ENCODE results near the gene TBX4.
A peak's percentile ranks its signal among the peaks of the same experiment; 100 is the strongest.

TBX4 gene

DNA sequence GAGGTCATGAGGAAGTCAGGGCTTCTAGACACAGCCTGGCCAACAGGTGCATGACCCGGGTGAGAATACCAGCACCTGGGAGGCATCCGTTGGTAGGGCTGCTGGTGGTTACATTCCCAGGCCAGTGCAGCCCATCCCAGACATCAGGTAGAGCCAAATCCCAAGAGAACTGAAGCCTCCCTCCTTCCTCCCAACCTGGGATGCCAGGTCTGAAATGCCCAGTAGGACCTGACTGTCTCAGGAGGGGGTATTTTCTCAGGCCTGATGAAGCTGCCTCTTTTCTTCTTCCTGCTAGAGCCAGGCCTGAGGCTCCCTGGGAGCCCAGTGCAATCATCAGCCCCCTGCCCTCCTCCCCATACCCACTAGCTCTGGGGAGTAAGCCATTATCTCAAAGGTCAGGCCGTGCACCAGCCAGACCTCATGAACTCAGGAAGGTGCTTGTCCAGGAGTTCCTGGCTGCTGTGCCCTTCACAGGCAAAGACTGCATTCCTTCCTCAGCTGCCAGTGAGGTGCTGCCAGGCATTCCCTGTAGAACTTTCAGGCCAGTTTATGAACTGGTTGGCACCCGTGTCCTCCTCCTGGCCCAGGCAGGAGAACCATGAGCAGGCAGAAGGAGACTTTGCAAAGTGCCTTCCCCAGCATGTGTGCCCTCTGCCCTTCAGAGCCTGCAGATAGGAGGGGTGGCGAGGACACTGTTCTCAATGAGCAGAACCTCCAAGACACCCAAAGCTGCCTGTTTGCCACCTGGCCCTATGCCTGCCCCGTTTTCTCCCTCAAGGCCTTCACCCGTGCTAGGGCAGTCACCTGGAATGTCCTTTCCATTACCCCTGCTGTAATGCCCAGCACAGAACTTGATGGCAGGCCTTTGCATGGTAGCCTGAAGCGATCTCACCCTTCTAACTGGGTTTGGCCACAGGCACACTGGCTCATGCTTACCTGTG lies 45.0 kb upstream of the TBX4 start:
- Histone ChIP-seq H4K8ac (ENCODE audit: low read length) (peak overlapping the region; percentile 35), H2BK15ac (ENCODE audit: low read depth, poor library complexity, severe bottlenecking) (no peak overlapping the region), H3K14ac (ENCODE audit: low read length in 2 of 2) (no peak overlapping the region), H2AK5ac (ENCODE audit: low read length, severe bottlenecking) (no peak overlapping the region), H3K36me3 (ENCODE audit: control insufficient read depth in 1 of 2, insufficient read depth in 2 of 2, low read depth in 1 of 2, low read length in 2 of 2) (peaks cover 2 to 54% of the 10 kb centered on the region in 2 experiments), H3K79me1 (replicated peaks; ENCODE audit: low read length, poor library complexity, severe bottlenecking) (no peaks in the 10 kb centered on the region), H3K23ac (ENCODE audit: low read length in 2 of 2) (peak overlapping the region in 1 of 2 experiments; percentile 79), H3K27me3 (ENCODE audit: control insufficient read depth in 1 of 2, insufficient read depth in 1 of 2, low read length in 2 of 2) (peaks cover 0 to 70% of the 10 kb centered on the region in 2 experiments), H3K18ac (ENCODE audit: low read depth in 1 of 2, low read length in 2 of 2) (peak overlapping the region in 1 of 2 experiments; percentile 49), H2AFZ (ENCODE audit: low read depth, low read length) (no peak overlapping the region), H2BK12ac (ENCODE audit: low read length in 2 of 2) (peak overlapping the region in 1 of 2 experiments; percentile 29), H3K27ac (ENCODE audit: low read length, poor library complexity, severe bottlenecking) (no peak overlapping the region), H3K9me3 (ENCODE audit: control insufficient read depth, low read length) (no peaks in the 10 kb centered on the region), H4K91ac (ENCODE audit: low read length) (peak overlapping the region; percentile 57), H3K9ac (ENCODE audit: low read length) (no peak overlapping the region), H2BK5ac (ENCODE audit: low read depth, low read length, poor library complexity, severe bottlenecking) (no peak overlapping the region), H3K4me2 (ENCODE audit: low read length, poor library complexity, severe bottlenecking) (no peak overlapping the region), H3K4me3 (ENCODE audit: insufficient read depth in 1 of 2, low read depth in 1 of 2, low read length in 2 of 2) (no peak overlapping the region), H3K4ac (ENCODE audit: low read depth in 1 of 2, low read length in 2 of 2) (no peak overlapping the region), H3K4me1 (ENCODE audit: control insufficient read depth, insufficient read depth, low read depth, low read length) (peaks cover 37% of the 10 kb centered on the region), H2BK120ac (ENCODE audit: low read depth, low read length) (no peak overlapping the region)
- WGBS, result 71% methylated on average over 8 of the region's 8 CpGs
- DNase-seq, result no peak

DNA sequence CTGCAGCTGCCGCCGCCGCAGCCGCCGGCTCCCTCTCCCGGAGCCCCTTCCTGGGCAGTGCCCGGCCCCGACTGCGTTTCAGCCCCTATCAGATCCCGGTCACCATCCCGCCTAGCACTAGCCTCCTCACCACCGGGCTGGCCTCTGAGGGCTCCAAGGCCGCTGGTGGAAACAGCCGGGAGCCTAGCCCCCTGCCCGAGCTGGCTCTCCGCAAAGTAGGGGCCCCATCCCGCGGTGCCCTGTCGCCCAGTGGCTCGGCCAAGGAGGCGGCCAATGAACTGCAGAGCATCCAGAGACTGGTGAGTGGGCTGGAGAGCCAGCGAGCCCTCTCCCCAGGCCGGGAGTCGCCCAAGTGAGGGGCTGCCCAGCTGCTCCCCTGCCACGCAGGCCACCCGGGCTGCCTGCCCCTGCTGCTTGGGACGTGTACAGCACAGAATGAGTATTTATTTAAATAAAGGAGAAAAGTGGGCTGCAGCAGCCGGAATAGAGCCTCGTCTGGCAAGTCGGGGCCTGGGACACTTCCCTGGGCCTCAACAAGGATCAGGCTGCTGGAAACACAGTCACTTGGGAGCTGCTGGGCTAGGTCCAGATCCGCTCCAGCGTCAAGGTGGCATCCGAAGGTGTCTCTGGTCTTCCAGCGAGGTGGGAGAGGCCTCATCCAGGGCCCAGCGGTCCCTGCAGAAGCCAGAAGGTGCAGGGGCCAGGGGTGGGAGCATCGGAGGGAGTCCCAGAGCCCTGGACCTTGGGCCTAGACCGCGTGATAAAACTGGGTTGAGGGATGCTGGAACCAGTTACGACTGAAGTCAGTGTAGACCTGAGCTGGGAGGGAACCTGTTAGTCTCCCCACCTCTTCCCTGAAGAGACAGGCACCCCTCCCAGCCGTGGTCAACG lies 43.8 kb upstream of the TBX4 start:
- Histone ChIP-seq H4K8ac (ENCODE audit: low read length) (peak overlapping the region; percentile 56), H3K4me3 (ENCODE audit: insufficient read depth in 1 of 2, low read depth in 1 of 2, low read length in 2 of 2) (peak overlapping the region in 1 of 2 experiments; percentile 72), H2BK15ac (ENCODE audit: low read depth, poor library complexity, severe bottlenecking) (peak overlapping the region; percentile 35), H3K27me3 (ENCODE audit: control insufficient read depth in 1 of 2, insufficient read depth in 1 of 2, low read length in 2 of 2) (peaks cover 0 to 59% of the 10 kb centered on the region in 2 experiments), H2BK5ac (ENCODE audit: low read depth, low read length, poor library complexity, severe bottlenecking) (no peak overlapping the region), H2BK12ac (ENCODE audit: low read length in 2 of 2) (peak overlapping the region in 1 of 2 experiments; percentile 45), H3K36me3 (ENCODE audit: control insufficient read depth in 1 of 2, insufficient read depth in 2 of 2, low read depth in 1 of 2, low read length in 2 of 2) (peaks cover 2 to 48% of the 10 kb centered on the region in 2 experiments), H3K4me1 (ENCODE audit: control insufficient read depth, insufficient read depth, low read depth, low read length) (peaks cover 42% of the 10 kb centered on the region), H3K4me2 (ENCODE audit: low read length, poor library complexity, severe bottlenecking) (no peak overlapping the region), H3K9ac (ENCODE audit: low read length) (peak overlapping the region; percentile 81), H2AFZ (ENCODE audit: low read depth, low read length) (no peak overlapping the region), H3K79me1 (replicated peaks; ENCODE audit: low read length, poor library complexity, severe bottlenecking) (peaks cover 2% of the 10 kb centered on the region), H2BK120ac (ENCODE audit: low read depth, low read length) (no peak overlapping the region), H3K4ac (ENCODE audit: low read depth in 1 of 2, low read length in 2 of 2) (peak overlapping the region in 1 of 2 experiments; percentile 31), H2AK5ac (ENCODE audit: low read length, severe bottlenecking) (no peak overlapping the region), H4K91ac (ENCODE audit: low read length) (peak overlapping the region; percentile 73), H3K9me3 (ENCODE audit: control insufficient read depth, low read length) (no peaks in the 10 kb centered on the region), H3K18ac (ENCODE audit: low read depth in 1 of 2, low read length in 2 of 2) (peak overlapping the region; percentile 53 to 73), H3K27ac (ENCODE audit: low read length, poor library complexity, severe bottlenecking) (no peak overlapping the region), H3K23ac (ENCODE audit: low read length in 2 of 2) (peak overlapping the region in 1 of 2 experiments; percentile 94), H3K14ac (ENCODE audit: low read length in 2 of 2) (peak overlapping the region in 1 of 2 experiments; percentile 50)
- WGBS, result 70% methylated on average over 35 of the region's 41 CpGs
- no peak for DNase-seq

DNA sequence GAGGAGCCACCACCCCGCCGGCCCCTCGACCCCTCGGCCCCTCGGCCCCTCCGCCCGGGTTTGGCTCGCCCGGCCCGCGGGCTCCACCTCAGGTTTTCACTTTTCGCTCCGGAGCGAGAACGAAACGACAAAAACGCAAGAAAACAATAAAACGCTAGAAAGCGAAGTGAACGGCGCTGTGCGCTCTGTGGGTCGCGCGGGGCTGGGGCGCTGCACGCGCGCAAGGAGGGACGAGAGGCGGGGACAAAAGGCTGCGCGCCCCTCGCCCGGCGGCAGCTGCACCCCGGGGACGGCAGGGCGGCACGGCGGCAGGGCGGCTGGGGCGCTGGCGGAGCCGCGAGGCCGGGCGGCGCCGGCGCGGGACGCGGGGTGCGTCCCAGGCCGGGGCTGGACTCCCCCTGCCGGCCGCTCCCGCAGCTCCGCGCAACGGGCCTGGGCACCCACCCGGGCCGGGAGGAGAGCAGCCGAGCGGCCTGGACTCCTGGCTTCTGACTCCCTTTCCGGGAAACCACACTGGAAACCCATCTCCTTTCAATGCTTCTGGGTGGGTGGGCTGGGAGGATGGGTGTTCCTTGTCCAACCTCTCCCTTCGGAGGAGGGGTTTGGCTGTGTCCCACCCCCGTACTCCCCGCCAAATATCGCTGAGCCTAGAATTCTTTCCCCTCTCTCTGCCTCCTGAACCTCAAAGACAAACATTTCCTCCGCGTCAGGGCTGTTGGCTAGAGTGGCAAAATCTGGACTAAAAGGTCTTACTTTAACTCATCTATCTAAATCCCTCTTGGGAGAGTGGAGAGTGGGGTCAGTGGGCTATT lies 42.7 kb upstream of the TBX4 start:
- Histone ChIP-seq H2BK120ac (ENCODE audit: low read depth, low read length) (peak overlapping the region; percentile 65), H2BK12ac (ENCODE audit: low read length in 2 of 2) (peak overlapping the region; percentile 30 to 65), H3K4me3 (ENCODE audit: insufficient read depth in 1 of 2, low read depth in 1 of 2, low read length in 2 of 2) (peak overlapping the region; percentile 69 to 72), H2AFZ (ENCODE audit: low read depth, low read length) (no peak overlapping the region), H3K36me3 (ENCODE audit: control insufficient read depth in 1 of 2, insufficient read depth in 2 of 2, low read depth in 1 of 2, low read length in 2 of 2) (peaks cover 0 to 37% of the 10 kb centered on the region in 2 experiments), H3K27ac (ENCODE audit: low read length, poor library complexity, severe bottlenecking) (no peak overlapping the region), H4K91ac (ENCODE audit: low read length) (peak overlapping the region; percentile 89), H3K27me3 (ENCODE audit: control insufficient read depth in 1 of 2, insufficient read depth in 1 of 2, low read length in 2 of 2) (peaks cover 0 to 47% of the 10 kb centered on the region in 2 experiments), H2BK5ac (ENCODE audit: low read depth, low read length, poor library complexity, severe bottlenecking) (no peak overlapping the region), H3K9ac (ENCODE audit: low read length) (peak overlapping the region; percentile 81), H4K8ac (ENCODE audit: low read length) (peak overlapping the region; percentile 83), H3K4me2 (ENCODE audit: low read length, poor library complexity, severe bottlenecking) (peak overlapping the region; percentile 83), H3K9me3 (ENCODE audit: control insufficient read depth, low read length) (no peaks in the 10 kb centered on the region), H2BK15ac (ENCODE audit: low read depth, poor library complexity, severe bottlenecking) (no peak overlapping the region), H3K14ac (ENCODE audit: low read length in 2 of 2) (no peak overlapping the region), H3K4ac (ENCODE audit: low read depth in 1 of 2, low read length in 2 of 2) (peak overlapping the region; percentile 75 to 92), H3K4me1 (ENCODE audit: control insufficient read depth, insufficient read depth, low read depth, low read length) (peaks cover 33% of the 10 kb centered on the region), H2AK5ac (ENCODE audit: low read length, severe bottlenecking) (no peak overlapping the region), H3K18ac (ENCODE audit: low read depth in 1 of 2, low read length in 2 of 2) (peak overlapping the region; percentile 84 to 88), H3K23ac (ENCODE audit: low read length in 2 of 2) (peak overlapping the region in 1 of 2 experiments; percentile 24), H3K79me1 (replicated peaks; ENCODE audit: low read length, poor library complexity, severe bottlenecking) (peaks cover 2% of the 10 kb centered on the region)
- WGBS, result 3% methylated on average over 39 of the region's 73 CpGs
- DNase-seq, result peak; percentile 74
